SK-N-MC (cell line): ENCODE results near the gene CAMK1D.
"Not testable (repeated sequence)": the region's sequence is repeated elsewhere in the genome, so short reads cannot be mapped to it uniquely, and the experiment has no call there.

ENCODE experiments used
- DNase-seq: peaks from one replicate; pipeline ENCODE4 v3.0.0-alpha.2; 2011; ENCODE audit warnings: low read depth, low spot score
- H3K27ac ChIP-seq: fragments of 200-600 bp; sonication (generic); 2 replicates; pipeline ENCODE4 v1.5.1; 2016; ENCODE audit warnings: mixed run types
- H3K36me3 ChIP-seq: fragments of 200-600 bp; sonication (generic); 2 replicates; pipeline ENCODE4 v1.6.1; 2017; ENCODE audit warnings: antibody characterized with exemption, low read length, mixed read lengths; ENCODE audit not compliant: insufficient read depth
- H3K4me3 ChIP-seq: fragments of 200-600 bp; sonication (generic); 2 replicates; pipeline ENCODE4 v1.5.1; 2016
- H3K9ac ChIP-seq: fragments of 200-600 bp; sonication (generic); 2 replicates; pipeline ENCODE4 v1.8.0; 2017; ENCODE audit warnings: mixed run types, mixed read lengths; ENCODE audit not compliant: insufficient read length
- H3K9me3 ChIP-seq: fragments of 200-600 bp; sonication (generic); 2 replicates; pipeline ENCODE4 v1.6.1; 2017; ENCODE audit warnings: low read depth, mild to moderate bottlenecking, antibody characterized with exemption, low read length, moderate library complexity, mixed read lengths
- EZH2 ChIP-seq: fragments of 200-600 bp; sonication (generic); IDR thresholded peaks from one replicate; pipeline ENCODE4 v1.6.1; 2017; ENCODE audit warnings: antibody characterized with exemption
- FOXP2 ChIP-seq: optimal IDR thresholded peaks from 2 replicates; pipeline ENCODE3; 2011; ENCODE audit warnings: mild to moderate bottlenecking, moderate library complexity; ENCODE audit not compliant: insufficient read depth; ENCODE audit errors: extremely low read length, control extremely low read depth
- POLR2AphosphoS5 ChIP-seq: IDR thresholded peaks from 2 replicates; pipeline ENCODE4 v1.6.1; 2012; ENCODE audit warnings: mild to moderate bottlenecking, low read depth, low read length, borderline replicate concordance

CAMK1D gene

GRCh38 chr10:12538491-12538995 lies 189.2 kb downstream of the CAMK1D start:
- TF ChIP-seq EZH2 (no peak), POLR2AphosphoS5 (no peak), FOXP2 (no peak)
- Histone ChIP-seq H3K36me3 (no peaks in the 10 kb centered on the region), H3K9ac (no peak overlapping the region), H3K27ac (no peak overlapping the region), H3K4me3 (no peak overlapping the region), H3K9me3 (no peaks in the 10 kb centered on the region)
- no peak for DNase-seq

- TF ChIP-seq EZH2, result no peak
- no peak for TF ChIP-seq POLR2AphosphoS5
- TF ChIP-seq FOXP2, result no peak
- no peak overlapping the region for H3K27ac ChIP-seq
- H3K9me3 ChIP-seq, result no peaks in the 10 kb centered on the region
- H3K4me3 ChIP-seq, result no peak overlapping the region
- H3K9ac ChIP-seq, result no peak overlapping the region
- no peak for DNase-seq
- no peaks in the 10 kb centered on the region for H3K36me3 ChIP-seq
Measured at GRCh38 chr10:12539350-12540164, 190.2 kb downstream of the CAMK1D start.

DNA sequence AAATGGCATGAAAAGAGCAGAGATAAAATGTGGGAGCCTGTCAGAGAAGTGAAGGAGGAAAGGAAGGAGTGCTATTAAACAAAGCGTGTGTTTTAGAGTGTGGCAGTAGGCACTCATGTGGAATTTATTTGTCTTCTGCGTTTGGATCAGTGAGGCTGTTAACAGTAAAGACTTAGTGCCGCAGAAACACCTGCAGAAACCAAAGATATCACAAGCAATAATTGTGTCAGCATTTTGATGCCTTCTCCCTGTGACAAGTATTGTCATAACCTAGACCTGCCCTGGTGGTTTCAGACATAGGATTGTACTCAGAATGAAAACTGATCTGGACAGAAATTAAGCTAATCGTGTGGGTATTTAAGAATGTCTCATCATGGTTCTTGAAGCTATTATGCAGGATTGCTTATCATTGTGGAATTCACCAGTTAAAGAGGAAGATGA lies 191.0 kb downstream of the CAMK1D start:
- H3K9me3 ChIP-seq, result no peaks in the 10 kb centered on the region
- no peak overlapping the region for H3K4me3 ChIP-seq
- H3K36me3 ChIP-seq, result no peaks in the 10 kb centered on the region
- no peak overlapping the region for H3K9ac ChIP-seq
- H3K27ac ChIP-seq, result no peak overlapping the region
- no peak for DNase-seq
- TF ChIP-seq FOXP2, result no peak
- TF ChIP-seq EZH2, result no peak
- no peak for TF ChIP-seq POLR2AphosphoS5

DNA sequence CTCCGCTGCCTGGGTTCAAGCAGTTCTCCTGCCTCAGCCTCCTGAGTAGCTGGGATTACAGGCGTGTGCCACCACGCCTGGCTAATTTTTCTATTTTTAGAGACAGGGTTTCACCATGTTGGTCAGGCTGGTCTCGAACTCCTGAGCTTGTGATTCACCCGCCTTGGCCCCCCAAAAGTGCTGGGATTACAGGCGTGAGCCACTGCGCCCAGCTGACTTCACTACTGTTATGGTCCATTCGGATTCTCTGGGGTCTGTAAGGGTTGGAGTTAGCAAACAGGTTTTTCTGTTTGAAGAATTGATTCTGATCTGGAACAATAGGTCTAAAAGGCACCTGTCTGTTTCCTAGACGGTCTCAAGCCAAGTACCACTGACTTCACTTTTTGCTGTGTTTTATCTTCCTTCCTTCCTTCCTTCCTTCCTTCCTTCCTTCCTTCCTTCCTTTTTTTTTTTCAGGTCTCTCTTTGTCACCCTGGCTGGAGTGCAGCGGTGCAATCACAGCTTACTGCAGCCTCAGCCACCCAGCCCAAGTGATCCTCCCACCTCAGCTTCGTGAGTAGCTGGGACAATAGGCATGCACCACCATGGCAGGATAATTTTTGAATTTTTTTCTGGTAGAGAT lies 192.2 kb downstream of the CAMK1D start:
- no peak overlapping the region for H3K27ac ChIP-seq
- no peak for TF ChIP-seq EZH2
- H3K9ac ChIP-seq, result no peak overlapping the region

DNA sequence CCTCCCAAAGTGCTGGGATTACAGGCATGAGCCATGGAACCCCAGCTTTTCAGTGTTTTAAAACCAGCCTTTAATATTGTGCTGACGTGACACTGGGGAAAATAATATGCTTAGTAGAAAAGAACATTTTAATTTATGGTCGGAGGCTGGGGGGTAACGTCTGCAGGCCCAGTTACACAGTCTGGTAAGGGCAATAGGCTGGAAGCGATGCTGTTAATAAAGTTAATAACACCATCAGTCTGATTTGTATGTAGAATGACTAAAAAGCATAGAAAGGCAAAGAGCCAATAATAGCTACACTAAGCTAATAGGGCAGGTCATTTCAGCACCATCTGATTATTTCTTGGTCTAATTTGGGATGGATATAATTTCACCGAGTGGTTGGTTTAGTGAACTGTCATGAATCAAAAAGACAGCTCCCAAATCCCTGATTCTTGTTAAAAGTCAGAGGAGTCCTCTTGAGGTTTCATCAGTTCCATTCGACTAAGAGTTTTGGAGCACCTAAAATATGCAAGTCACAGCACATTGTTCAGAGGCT lies 192.9 kb downstream of the CAMK1D start:
- Histone ChIP-seq H3K9me3 (no peaks in the 10 kb centered on the region), H3K36me3 (no peaks in the 10 kb centered on the region), H3K4me3 (peak overlapping the region; percentile 7; the same call in 1 of the 2 replicates), H3K9ac (no peak overlapping the region), H3K27ac (peak overlapping the region; percentile 57; the same call in 1 of the 2 replicates)
- TF ChIP-seq POLR2AphosphoS5 (no peak), EZH2 (no peak), FOXP2 (no peak)
- no peak for DNase-seq

More for the DNA sequence above, 192.2 kb downstream of the CAMK1D start:
- no peaks in the 10 kb centered on the region for H3K9me3 ChIP-seq
- H3K4me3 ChIP-seq, result peak overlapping the region; percentile 7; the same call in 1 of the 2 replicates
- no peak for DNase-seq
- H3K36me3 ChIP-seq, result no peaks in the 10 kb centered on the region

- Histone ChIP-seq H3K9ac (no peak overlapping the region), H3K4me3 (no peak overlapping the region), H3K9me3 (no peaks in the 10 kb centered on the region), H3K27ac (no peak overlapping the region), H3K36me3 (no peaks in the 10 kb centered on the region)
- no peak for DNase-seq
- no peak for TF ChIP-seq EZH2
- TF ChIP-seq POLR2AphosphoS5, result no peak
- TF ChIP-seq FOXP2, result no peak
Measured at GRCh38 chr10:12543589-12543988, 194.2 kb downstream of the CAMK1D start.

GRCh38 chr10:12546160-12546802 lies 196.9 kb downstream of the CAMK1D start:
- DNase-seq, H3K9ac ChIP-seq: not testable (repeated sequence)

DNA sequence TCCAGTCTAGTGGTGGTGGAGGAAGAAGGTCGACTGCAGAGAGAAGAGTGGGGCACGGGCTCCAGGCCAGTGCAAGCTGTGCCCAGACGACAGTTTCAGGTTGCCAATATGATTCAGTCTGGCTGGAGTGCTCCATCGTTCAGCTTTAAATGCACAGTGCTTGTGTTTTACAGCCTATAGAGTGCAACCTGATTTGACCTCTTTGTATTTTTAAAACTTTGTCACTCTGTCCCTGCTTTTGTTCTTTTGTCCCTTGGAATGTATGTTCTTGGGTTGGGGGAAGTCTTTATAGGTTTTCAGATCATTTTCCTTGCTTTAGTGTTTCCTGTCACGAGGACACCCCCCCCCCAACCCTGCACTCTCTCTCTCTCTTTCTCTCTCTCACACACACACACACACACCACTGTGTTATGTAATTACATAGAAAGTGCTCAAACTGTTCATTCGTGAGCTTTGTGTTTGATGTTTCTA lies 198.0 kb downstream of the CAMK1D start:
- H3K36me3 ChIP-seq, result no peaks in the 10 kb centered on the region
- H3K4me3 ChIP-seq, result 0 out of 2 replicates have a peak overlapping the region, but pooled peaks have one; percentile 12
- no peak for TF ChIP-seq EZH2
- TF ChIP-seq POLR2AphosphoS5, result no peak
- TF ChIP-seq FOXP2, result no peak
- peak overlapping the region; percentile 25; the same call in 1 of the 2 replicates for H3K27ac ChIP-seq
- H3K9me3 ChIP-seq, result no peaks in the 10 kb centered on the region
- no peak overlapping the region for H3K9ac ChIP-seq
- DNase-seq, result no peak

More at GRCh38 chr10:12546160-12546802, 196.9 kb downstream of the CAMK1D start:
- not testable (repeated sequence) for H3K9me3 ChIP-seq, H3K27ac ChIP-seq, H3K36me3 ChIP-seq, H3K4me3 ChIP-seq
